Smooth muscle cell (in vitro differentiated cells): Measurements from ENCODE around the gene ZFAND6. TPM values are rescaled to one million over a fixed set of nuclear protein-coding genes. Genes with fewer than 3 reads are reported as not detected.

Source experiments
- DNase-seq: peaks from one replicate; lab custom pipeline; 2025; ENCODE audit not compliant: unreplicated experiment; lab: John Stamatoyannopoulos, UW
- H2AFZ ChIP-seq: fragments of 200-600 bp; sonication (generic); 2 replicates; pipeline ENCODE4 v1.6.0; 2016; ENCODE audit warnings: antibody characterized with exemption, low read depth, mild to moderate bottlenecking
- H3F3A ChIP-seq: fragments of 200-600 bp; sonication (generic); 2 replicates; pipeline ENCODE4 v1.6.0; 2017; ENCODE audit warnings: antibody characterized with exemption, low read depth
- H3K27ac ChIP-seq: fragments of 200-600 bp; sonication (generic); 2 replicates; pipeline ENCODE4 v1.5.1; 2016; ENCODE audit warnings: low read depth, mild to moderate bottlenecking
- H3K27me3 ChIP-seq: fragments of 200-600 bp; sonication (generic); 2 replicates; pipeline ENCODE4 v1.6.1; 2016; ENCODE audit warnings: low read depth, mild to moderate bottlenecking
- H3K36me3 ChIP-seq: fragments of 200-600 bp; sonication (generic); 2 replicates; pipeline ENCODE4 v1.5.1; 2016; ENCODE audit warnings: low read depth
- H3K4me1 ChIP-seq: fragments of 200-600 bp; sonication (generic); 2 replicates; pipeline ENCODE4 v1.5.1; 2016; ENCODE audit warnings: low read depth
- H3K4me2 ChIP-seq: fragments of 200-600 bp; sonication (generic); 2 replicates; pipeline ENCODE4 v1.6.0; 2016; ENCODE audit warnings: mild to moderate bottlenecking
- H3K4me3 ChIP-seq: fragments of 200-600 bp; sonication (generic); 2 replicates; pipeline ENCODE4 v1.5.1; 2016; ENCODE audit warnings: mild to moderate bottlenecking
- H3K79me2 ChIP-seq: fragments of 200-600 bp; sonication (generic); 2 replicates; pipeline ENCODE4 v1.6.0; 2016; ENCODE audit warnings: low read depth, mild to moderate bottlenecking
- H3K9ac ChIP-seq: fragments of 200-600 bp; sonication (generic); 2 replicates; pipeline ENCODE4 v1.6.0; 2016; ENCODE audit warnings: low read depth
- H3K9me3 ChIP-seq: fragments of 200-600 bp; sonication (generic); replicated peaks from 2 replicates; pipeline ENCODE4 v1.5.1; 2016; ENCODE audit warnings: low read depth
- H4K20me1 ChIP-seq: fragments of 200-600 bp; sonication (generic); 2 replicates; pipeline ENCODE4 v1.6.0; 2016; ENCODE audit warnings: low read depth
- CTCF ChIP-seq: fragments of 200-600 bp; sonication (generic); IDR thresholded peaks from 2 replicates; pipeline ENCODE4 v1.5.1; 2017; ENCODE audit warnings: borderline replicate concordance, mild to moderate bottlenecking, antibody characterized with exemption; ENCODE audit not compliant: insufficient read depth, poor library complexity, severe bottlenecking
- WGBS: methylation state at CpG from one replicate; pipeline ENCODE4 v1.1.7; 2016; ENCODE audit warnings: low lambda C conversion rate; 5-methylcytosine and 5-hydroxymethylcytosine counted together
- polyA plus RNA-seq: library from polyadenylated mRNA; unstranded; fragments of >200 nt; fragmentation: Nextera tagmentation; extraction: Ambion mirVana; gene quantifications from 2 replicates; pipeline ENCODE4 v1.2.1, GENCODE V29; 2016
- total RNA-seq: library from RNA; depleted of rRNA; stranded (reverse); fragments of >200 nt; gene quantifications from 2 replicates; pipeline ENCODE4 v1.2.3, GENCODE V29; 2014

The ZFAND6 gene
- total and polyA plus RNA-seq, 2 experiments from 2014 or later = 81.9 to 144 TPM

GRCh38 chr15:80059786-80060355, 395 bp downstream of the ZFAND6 start:
- peaks cover 20% of the 10 kb centered on the region for H3K4me1 ChIP-seq
- H3K4me3 ChIP-seq = peak overlapping the region; percentile 77
- no peaks in the 10 kb centered on the region for H3K36me3 ChIP-seq
- H3K27ac ChIP-seq = peak overlapping the region; percentile 84
- H3K27me3 ChIP-seq = peaks cover 8% of the 10 kb centered on the region
- H3K9me3 ChIP-seq = no peaks in the 10 kb centered on the region
- peaks cover 42% of the 10 kb centered on the region for H3K79me2 ChIP-seq
- no peak overlapping the region for H2AFZ ChIP-seq
- H3K9ac ChIP-seq = peak overlapping the region; percentile 84
- no peak for TF ChIP-seq CTCF
- WGBS = under 1% methylated on average over 19 of the region's 72 CpGs
- no peaks in the 10 kb centered on the region for H3F3A ChIP-seq
- peaks cover 46% of the 10 kb centered on the region for H4K20me1 ChIP-seq
- peak overlapping the region; percentile 89 for H3K4me2 ChIP-seq
- peak; percentile 84 for DNase-seq

- H3K4me3 ChIP-seq = peak overlapping the region; percentile 77
- H2AFZ ChIP-seq = no peak overlapping the region
- peaks cover 20% of the 10 kb centered on the region for H3K4me1 ChIP-seq
- peak overlapping the region; percentile 84 for H3K27ac ChIP-seq
- peaks cover 48% of the 10 kb centered on the region for H3K79me2 ChIP-seq
- no peaks in the 10 kb centered on the region for H3K36me3 ChIP-seq
- peak overlapping the region; percentile 84 for H3K9ac ChIP-seq
- TF ChIP-seq CTCF = no peak
- WGBS = 1% methylated on average over 26 of the region's 26 CpGs
- DNase-seq = no peak
- H3K9me3 ChIP-seq = no peaks in the 10 kb centered on the region
- peak overlapping the region; percentile 89 for H3K4me2 ChIP-seq
- H4K20me1 ChIP-seq = peaks cover 52% of the 10 kb centered on the region
- peaks cover 8% of the 10 kb centered on the region for H3K27me3 ChIP-seq
- no peaks in the 10 kb centered on the region for H3F3A ChIP-seq
Measured at GRCh38 chr15:80060356-80061006, 1.0 kb downstream of the ZFAND6 start.

GRCh38 chr15:80061582-80061981, 2.1 kb downstream of the ZFAND6 start:
- no peak for DNase-seq

More at GRCh38 chr15:80061582-80061981, 2.1 kb downstream of the ZFAND6 start:
- H3K9ac ChIP-seq = no peak overlapping the region
- no peaks in the 10 kb centered on the region for H3F3A ChIP-seq
- 63% methylated on average over 5 of the region's 5 CpGs for WGBS
- no peak overlapping the region for H2AFZ ChIP-seq
- H3K27ac ChIP-seq = no peak overlapping the region
- H3K79me2 ChIP-seq = peaks cover 59% of the 10 kb centered on the region
- no peaks in the 10 kb centered on the region for H3K9me3 ChIP-seq
- peak overlapping the region; percentile 77 for H3K4me3 ChIP-seq
- H4K20me1 ChIP-seq = peaks cover 63% of the 10 kb centered on the region
- H3K36me3 ChIP-seq = no peaks in the 10 kb centered on the region
- H3K4me1 ChIP-seq = peaks cover 20% of the 10 kb centered on the region
- peak overlapping the region; percentile 89 for H3K4me2 ChIP-seq
- peaks cover 8% of the 10 kb centered on the region for H3K27me3 ChIP-seq
- no peak for TF ChIP-seq CTCF
